CD4-positive, alpha-beta T cell (primary cell): Measurements from ENCODE around the gene GALM. TPM values are rescaled to one million over a fixed set of nuclear protein-coding genes. Genes with fewer than 3 reads are reported as not detected.

Experiments used
- ATAC-seq: fragments of 200-7000 bp; cut with Tn5 transposase; one replicate; pipeline ENCODE4 v1.10.0; 2022; ENCODE audit warnings: mild to moderate bottlenecking; ENCODE audit not compliant: poor library complexity
- CTCF ChIA-PET: fragments of 350-600 bp; sonication (Branson Sonifier 250); formaldehyde crosslinking; loops from one replicate; lab custom pipeline; 2021; ENCODE audit warnings: antibody characterized with exemption, inconsistent platforms; lab: Charles Lee
- POLR2A ChIA-PET: fragments of 350-600 bp; sonication (Branson Sonifier 250); formaldehyde crosslinking; loops from one replicate; lab custom pipeline; 2021; ENCODE audit warnings: antibody characterized with exemption, inconsistent platforms; lab: Charles Lee
- DNase-seq, 14 experiments: peaks; one replicate each; pipeline ENCODE4 v3.0.0-alpha.2; 2013 to 2020; ENCODE audit warnings: mixed read lengths in 2 of 14
- H3K27ac ChIP-seq, 2 donors: one replicate each; pipeline versions ENCODE4 v1.5.1 to v1.7.0; 2013; ENCODE audit warnings: low read length in 2 of 2, low read depth in 1 of 2, mild to moderate bottlenecking in 1 of 2
- H3K27me3 ChIP-seq, 2 experiments: 1 replicate in 1 of 2; 2 replicates in 1 of 2; pipeline versions ENCODE4 v1.6.1 to v1.7.0; 2013; ENCODE audit warnings: low read length in 2 of 2, control low read depth in 1 of 2, mild to moderate bottlenecking in 1 of 2, moderate library complexity in 1 of 2; ENCODE audit not compliant: insufficient read depth in 2 of 2, control insufficient read depth in 1 of 2
- H3K36me3 ChIP-seq: one replicate; pipeline ENCODE4 v1.6.1; 2013; ENCODE audit warnings: low read length, control low read depth; ENCODE audit not compliant: insufficient read depth
- H3K4me1 ChIP-seq: one replicate; pipeline ENCODE4 v1.6.1; 2013; ENCODE audit warnings: low read length, control low read depth; ENCODE audit not compliant: insufficient read depth
- H3K4me3 ChIP-seq: one replicate; pipeline ENCODE4 v1.5.1; 2013; ENCODE audit warnings: mild to moderate bottlenecking, low read length, moderate library complexity
- H3K9me3 ChIP-seq, 2 experiments: 1 replicate in 1 of 2; 2 replicates in 1 of 2; pipeline versions ENCODE4 v1.6.1 to v1.7.0; 2013; ENCODE audit warnings: low read length in 2 of 2, mild to moderate bottlenecking in 2 of 2, control low read depth in 1 of 2, moderate library complexity in 1 of 2; ENCODE audit not compliant: control insufficient read depth in 1 of 2, insufficient read depth in 1 of 2
- H3K27ac Mint-ChIP-seq: one replicate; pipeline ENCODE4 v1.8.0; 2020; ENCODE audit warnings: mixed read lengths
- H3K27me3 Mint-ChIP-seq: one replicate; pipeline ENCODE4 v1.8.0; 2021; ENCODE audit warnings: mixed read lengths
- H3K36me3 Mint-ChIP-seq: one replicate; pipeline ENCODE4 v1.8.0; 2021; ENCODE audit warnings: low read depth, mixed read lengths
- H3K4me1 Mint-ChIP-seq: one replicate; pipeline ENCODE4 v1.8.0; 2021; ENCODE audit warnings: low read depth, mixed read lengths
- H3K4me3 Mint-ChIP-seq: one replicate; pipeline ENCODE4 v1.8.0; 2020; ENCODE audit warnings: mild to moderate bottlenecking, mixed read lengths
- H3K9me3 Mint-ChIP-seq: one replicate; pipeline ENCODE4 v1.8.0; 2020; ENCODE audit warnings: mixed read lengths
- CTCF ChIP-seq: fragments of 200-600 bp; IDR thresholded peaks from one replicate; pipeline ENCODE4 v1.8.0; 2022; ENCODE audit warnings: antibody characterized with exemption, mild to moderate bottlenecking
- intact Hi-C, 2 experiments: fragments of 100-400 bp; cut with DNase I in 1 of 2; cut with micrococcal nuclease in 1 of 2; formaldehyde crosslinking; loops; one replicate each; pipeline versions ENCODE4 v1.15.1 to v1.9.0; 2023 to 2025; cut with DNase I, micrococcal nuclease
- total RNA-seq, 174 experiments: library from RNA in 2 of 174; stranded (reverse) in 2 of 174; gene quantifications; one replicate each; pipeline ENCODE4 v1.2.3 and lab custom pipeline; 2021 to 2026

GALM gene
- total RNA-seq, 2 experiments from 2014 or later = 5.9 to 7.0 TPM

GRCh38 chr2:38650717-38651116 lies 15.2 kb upstream of the GALM start:
- no peaks in the 10 kb centered on the region for H3K36me3 Mint-ChIP-seq
- no peak for TF ChIP-seq CTCF
- peaks cover 47% of the 10 kb centered on the region for H3K4me1 Mint-ChIP-seq
- Histone ChIP-seq H3K4me1 (peaks cover 57% of the 10 kb centered on the region), H3K27me3 (no peaks in the 10 kb centered on the region), H3K27ac (no peak overlapping the region), H3K36me3 (no peaks in the 10 kb centered on the region), H3K4me3 (no peak overlapping the region), H3K9me3 (peaks cover 0 to 5% of the 10 kb centered on the region in 2 experiments)
- POLR2A ChIA-PET = interaction anchor here (1.6 kb wide), 1 partner anchor 10 kb away, joined by 3 read pairs; no protein-coding TSS in a partner anchor
- H3K27ac Mint-ChIP-seq = no peak overlapping the region
- intact Hi-C loops = loop anchor here in 1 of 2 experiments (1.0 kb wide), 1 partner anchor 23 kb away; no protein-coding TSS in a partner anchor
- CTCF ChIA-PET = no interaction called here
- H3K4me3 Mint-ChIP-seq = no peak overlapping the region
- H3K9me3 Mint-ChIP-seq = no peaks in the 10 kb centered on the region
- DNase-seq (no peak), ATAC-seq (no peak)
- no peaks in the 10 kb centered on the region for H3K27me3 Mint-ChIP-seq

DNA sequence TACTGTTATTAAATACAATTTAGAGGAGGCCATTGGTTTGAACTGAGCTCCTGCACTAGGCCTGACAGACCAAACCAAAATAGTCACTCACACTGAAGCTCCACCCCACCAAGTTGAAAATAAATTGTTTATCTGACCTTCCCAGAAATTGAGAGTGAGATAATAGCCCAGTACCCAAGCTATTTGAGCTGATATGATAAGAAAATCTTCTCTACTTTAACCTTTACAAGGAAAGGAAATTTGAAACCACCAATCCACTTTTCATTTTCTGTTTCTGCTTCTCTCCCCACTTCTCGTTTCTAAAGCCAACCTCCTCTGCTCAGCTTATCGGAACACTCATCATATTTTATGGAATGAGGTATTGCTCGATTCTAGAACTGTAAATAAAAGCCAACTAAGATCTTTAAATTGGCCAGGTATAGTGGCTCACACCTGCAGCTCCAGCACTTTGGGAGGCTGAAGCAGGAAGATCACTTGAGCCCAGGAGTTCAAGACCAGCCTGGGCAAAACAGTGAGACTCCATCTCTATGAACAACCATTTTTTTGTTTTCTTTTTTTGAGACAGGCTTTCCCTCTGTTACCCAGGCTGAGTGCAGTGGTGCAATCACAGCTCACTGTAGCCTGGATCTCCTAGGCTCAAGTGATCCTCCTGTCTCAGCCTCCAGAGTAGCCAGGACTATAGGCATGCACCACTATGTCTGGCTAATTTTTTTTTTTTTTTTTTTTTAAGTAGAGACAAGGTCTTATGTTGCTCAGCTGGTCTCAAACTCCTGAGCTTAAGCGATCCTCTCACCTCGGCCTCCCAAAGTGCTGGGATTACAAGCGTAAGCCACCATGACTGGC lies 13.3 kb upstream of the GALM start:
- DNase-seq (peak in 1 of 14 experiments; percentile 36), ATAC-seq (no peak)
- H3K36me3 ChIP-seq = no peaks in the 10 kb centered on the region
- peaks cover 0 to 5% of the 10 kb centered on the region in 2 experiments for H3K9me3 ChIP-seq
- Mint-ChIP-seq H3K27me3 (no peaks in the 10 kb centered on the region), H3K9me3 (no peaks in the 10 kb centered on the region), H3K4me3 (peak overlapping the region; percentile 31), H3K27ac (peak overlapping the region; percentile 80), H3K4me1 (peaks cover 42% of the 10 kb centered on the region), H3K36me3 (no peaks in the 10 kb centered on the region)
- POLR2A ChIA-PET = interaction anchor here (0.6 to 3.1 kb wide), 9 partner anchors 9 to 99 kb away, joined by 3 to 32 read pairs (median 5); partner anchors contain the start of genes GALM, HNRNPLL and SRSF7
- peak overlapping the region in 1 of 2 donors; percentile 64 for H3K27ac ChIP-seq
- TF ChIP-seq CTCF = no peak
- no peaks in the 10 kb centered on the region for H3K27me3 ChIP-seq
- H3K4me3 ChIP-seq = no peak overlapping the region
- intact Hi-C loops = no loop called here
- CTCF ChIA-PET = interaction anchor here (0.7 to 2.3 kb wide), 10 partner anchors 9 to 117 kb away, joined by 3 to 16 read pairs (median 4); no protein-coding TSS in a partner anchor
- H3K4me1 ChIP-seq = peaks cover 55% of the 10 kb centered on the region

DNA sequence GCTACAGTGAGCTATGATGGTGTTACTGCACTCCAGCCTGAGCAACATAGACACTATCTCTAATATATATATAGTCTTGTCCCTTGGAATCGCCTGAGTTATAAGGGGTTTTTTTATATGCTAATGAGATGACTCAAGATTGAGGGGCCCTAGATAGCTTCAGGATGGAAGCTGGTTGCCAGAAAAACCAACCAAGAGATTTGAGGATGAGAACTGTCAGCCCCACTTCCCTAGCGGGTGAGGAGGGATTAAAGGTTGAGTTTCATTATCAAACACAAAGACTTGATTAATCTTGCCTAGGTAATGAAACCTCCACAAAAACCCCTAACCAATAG lies 12.6 kb upstream of the GALM start:
- Mint-ChIP-seq H3K9me3 (no peaks in the 10 kb centered on the region), H3K27ac (peak overlapping the region; percentile 80), H3K27me3 (no peaks in the 10 kb centered on the region), H3K36me3 (no peaks in the 10 kb centered on the region), H3K4me1 (peaks cover 35% of the 10 kb centered on the region), H3K4me3 (no peak overlapping the region)
- no peak for TF ChIP-seq CTCF
- intact Hi-C loops = no loop called here
- H3K27me3 ChIP-seq = no peaks in the 10 kb centered on the region
- H3K4me1 ChIP-seq = peaks cover 51% of the 10 kb centered on the region
- H3K4me3 ChIP-seq = no peak overlapping the region
- H3K36me3 ChIP-seq = no peaks in the 10 kb centered on the region
- ChIA-PET CTCF (interaction anchor here (0.7 to 2.3 kb wide), 9 partner anchors 10 to 118 kb away, joined by 3 to 16 read pairs (median 5); no protein-coding TSS in a partner anchor), POLR2A (interaction anchor here (0.8 to 3.1 kb wide), 7 partner anchors 10 to 52 kb away, joined by 3 to 32 read pairs (median 5); partner anchors contain the start of genes GALM and HNRNPLL)
- H3K9me3 ChIP-seq = peaks cover 0 to 3% of the 10 kb centered on the region in 2 experiments
- ATAC-seq (no peak), DNase-seq (no peak)
- peak overlapping the region in 1 of 2 donors; percentile 64 for H3K27ac ChIP-seq
